ENCODE results near the gene TEKTIP1.

DNA sequence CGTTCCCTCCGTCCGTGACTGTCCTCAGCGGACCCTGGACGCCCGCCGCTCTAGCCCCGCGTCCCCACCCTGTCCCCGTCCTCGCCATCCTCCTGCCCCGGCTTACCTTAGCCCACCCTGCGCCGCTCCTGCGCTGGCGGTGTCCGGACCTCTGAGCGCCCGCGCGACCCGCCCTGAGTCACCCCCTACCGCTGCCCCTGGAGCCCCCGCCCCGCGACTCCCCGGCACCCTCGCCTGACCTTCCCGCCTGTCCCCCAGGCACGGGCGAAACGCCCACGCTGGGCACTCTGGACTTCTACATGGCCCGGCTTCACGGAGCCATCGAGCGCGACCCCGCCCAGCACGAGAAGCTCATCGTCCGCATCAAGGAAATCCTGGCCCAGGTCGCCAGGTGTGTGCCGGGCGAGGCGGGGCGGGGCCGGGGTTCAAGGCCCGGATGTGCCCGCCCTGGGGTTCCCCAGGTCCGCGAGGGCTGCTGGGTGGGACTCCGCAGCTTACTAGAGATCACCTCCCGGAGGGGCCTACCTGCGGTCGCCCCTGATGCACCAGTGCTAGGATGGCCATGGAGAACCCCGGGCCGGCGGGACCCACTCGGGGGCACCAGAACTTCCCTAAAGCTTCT, 38.9 kb downstream of the TEKTIP1 start:
- TF ChIP-seq, protein P1, sequence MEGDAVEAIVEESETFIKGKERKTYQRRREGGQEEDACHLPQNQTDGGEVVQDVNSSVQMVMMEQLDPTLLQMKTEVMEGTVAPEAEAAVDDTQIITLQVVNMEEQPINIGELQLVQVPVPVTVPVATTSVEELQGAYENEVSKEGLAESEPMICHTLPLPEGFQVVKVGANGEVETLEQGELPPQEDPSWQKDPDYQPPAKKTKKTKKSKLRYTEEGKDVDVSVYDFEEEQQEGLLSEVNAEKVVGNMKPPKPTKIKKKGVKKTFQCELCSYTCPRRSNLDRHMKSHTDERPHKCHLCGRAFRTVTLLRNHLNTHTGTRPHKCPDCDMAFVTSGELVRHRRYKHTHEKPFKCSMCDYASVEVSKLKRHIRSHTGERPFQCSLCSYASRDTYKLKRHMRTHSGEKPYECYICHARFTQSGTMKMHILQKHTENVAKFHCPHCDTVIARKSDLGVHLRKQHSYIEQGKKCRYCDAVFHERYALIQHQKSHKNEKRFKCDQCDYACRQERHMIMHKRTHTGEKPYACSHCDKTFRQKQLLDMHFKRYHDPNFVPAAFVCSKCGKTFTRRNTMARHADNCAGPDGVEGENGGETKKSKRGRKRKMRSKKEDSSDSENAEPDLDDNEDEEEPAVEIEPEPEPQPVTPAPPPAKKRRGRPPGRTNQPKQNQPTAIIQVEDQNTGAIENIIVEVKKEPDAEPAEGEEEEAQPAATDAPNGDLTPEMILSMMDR (IDR thresholded peaks at IDR 0.05) = no peak
- TF ChIP-seq EP300 (IDR thresholded peaks at IDR 0.05) = no peak
- TF ChIP-seq POLR2A (IDR thresholded peaks at IDR 0.05) = no peak
